ENCODE data around the gene RAD51.

GRCh38 chr15:40756938-40757337 is 62.0 kb downstream of the RAD51 start:
- TF ChIP-seq POLR2A (IDR thresholded peaks at IDR 0.05; ENCODE audit: low read length) (no peak), GATA1 (IDR thresholded peaks at IDR 0.05; ENCODE audit: low read depth, low read length) (peak; percentile 38)

Data from erythroblast (primary cell).